OCI-LY1 (cell line): ENCODE measurements around the gene ZFX.

ENCODE experiments used
- CTCF ChIP-seq: fragments of 200-600 bp; sonication (generic), shearing (Covaris generic); IDR thresholded peaks from 2 replicates; pipeline ENCODE4 v1.5.1; 2017; ENCODE audit warnings: mild to moderate bottlenecking, antibody characterized with exemption, low read length, moderate library complexity, mixed read lengths
- EZH2 ChIP-seq: fragments of 200-600 bp; sonication (generic), shearing (Covaris generic); IDR thresholded peaks from 2 replicates; pipeline ENCODE4 v1.8.0; 2017; ENCODE audit warnings: borderline replicate concordance, mixed run types, mild to moderate bottlenecking, antibody characterized with exemption, low read length, moderate library complexity, mixed read lengths

- TF ChIP-seq EZH2: no peak
- no peak for TF ChIP-seq CTCF
Measured at GRCh38 chrX:24201216-24201615, 51.7 kb downstream of the ZFX start.
